GM18873 (cell line): ENCODE data around the gene EVPLL.
"Not testable (repeated sequence)": the region's sequence is repeated elsewhere in the genome, so short reads cannot be mapped to it uniquely, and the experiment has no call there.

Experiments used
- ATAC-seq: cut with Tn5 transposase; IDR thresholded peaks from one replicate; pipeline ENCODE4 v1.9.1; 2021; ENCODE audit warnings: mild to moderate bottlenecking, moderate library complexity, moderate number of reproducible peaks; ENCODE audit not compliant: unreplicated experiment, low FRiP score

EVPLL gene

DNA sequence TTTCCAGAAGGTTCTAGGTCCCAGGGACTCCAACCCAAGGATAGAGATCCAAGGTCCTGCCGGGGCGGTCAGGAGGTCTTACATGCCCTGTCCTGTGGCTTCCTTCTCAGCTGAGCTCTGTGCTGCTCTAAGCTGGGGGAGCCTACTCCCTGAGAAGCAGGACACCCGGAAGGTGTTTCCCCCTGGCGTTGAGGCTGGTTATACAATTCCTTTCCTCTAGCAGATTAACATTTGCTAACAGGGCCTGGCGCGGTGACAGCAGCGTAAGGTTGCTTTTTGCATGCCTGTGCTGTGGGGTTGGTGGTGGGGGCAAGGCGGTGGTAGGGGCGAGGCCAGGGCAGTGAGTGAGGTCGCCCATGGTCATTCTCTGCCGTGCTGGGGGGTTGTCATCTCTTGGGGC is 43.9 kb downstream of the EVPLL start:
- not testable (repeated sequence) for ATAC-seq

- ATAC-seq: not testable (repeated sequence)
These were observed 44.9 kb downstream of the EVPLL start for GRCh38 chr17:18422464-18422863.

GRCh38 chr17:18423015-18423414 is 45.4 kb downstream of the EVPLL start:
- not testable (repeated sequence) for ATAC-seq

- not testable (repeated sequence) for ATAC-seq
These were observed 48.0 kb downstream of the EVPLL start for GRCh38 chr17:18425593-18425992.

DNA sequence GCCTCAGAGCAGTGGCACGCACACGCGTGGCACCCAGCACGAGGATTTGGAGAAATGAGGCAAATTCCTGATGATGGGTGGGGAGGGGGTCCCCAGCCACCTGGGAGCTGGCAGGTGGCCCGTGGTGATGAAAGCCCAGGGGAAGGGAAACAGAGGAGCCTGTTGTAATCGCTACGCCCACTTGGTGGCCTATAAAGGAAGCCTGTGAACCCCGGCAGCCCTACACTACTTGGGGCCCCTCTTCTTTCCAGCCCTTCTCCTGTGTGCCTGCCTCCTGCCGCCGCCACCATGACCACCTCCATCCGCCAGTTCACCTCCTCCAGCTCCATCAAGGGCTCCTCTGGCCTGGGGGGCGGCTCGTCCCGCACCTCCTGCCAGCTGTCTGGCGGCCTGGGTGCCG is 49.1 kb downstream of the EVPLL start:
- ATAC-seq: not testable (repeated sequence)

GRCh38 chr17:18432206-18432605 is 54.6 kb downstream of the EVPLL start:
- ATAC-seq: not testable (repeated sequence)
